H1 (cell line): ENCODE measurements around the gene REELD1. TPM values are rescaled to one million over a fixed set of nuclear protein-coding genes. Genes with fewer than 3 reads are reported as not detected.

Source experiments
- MAX ChIP-seq: IDR thresholded peaks from 2 replicates; pipeline ENCODE4 v1.6.1; 2012; ENCODE audit warnings: inconsistent platforms
- POLR2AphosphoS5 ChIP-seq: IDR thresholded peaks from 2 replicates; pipeline ENCODE4 v1.6.1; 2011; ENCODE audit warnings: low read depth, low read length
- RFX5 ChIP-seq: IDR thresholded peaks from 2 replicates; pipeline ENCODE4 v1.6.1; 2011; ENCODE audit warnings: low read depth, low read length, improper control_type of control experiment, borderline replicate concordance
- SP1 ChIP-seq: IDR thresholded peaks from 2 replicates; pipeline ENCODE4 v1.6.1; 2011; ENCODE audit warnings: low read depth, low read length
- polyA plus RNA-seq, 7 experiments: library from polyadenylated mRNA; depleted of rRNA in 3 of 7; stranded (reverse) in 5 of 7; unstranded in 2 of 7; fragments of >200 nt in 5 of 7; fragments of 200-250 nt in 2 of 7; gene quantifications; 1 replicate in 5 of 7; 2 replicates in 1 of 7; 4 replicates in 1 of 7; pipeline versions ENCODE4 v1.2.1 to v1.2.3, GENCODE V29; 2011 to 2013; ENCODE audit warnings: missing spikeins in 2 of 7, mixed read lengths in 2 of 7
- total RNA-seq: library from RNA; stranded (reverse); fragmentation: NEBNext Ultra II Directional; extraction: Animal tissue kit (Norgen Biotek cat#: 25700); gene quantifications from 2 replicates; pipeline ENCODE4 v1.2.1, GENCODE V29; 2021
- TF ChIP-seq, protein P1 (sequence below), 3 experiments: IDR thresholded peaks; 1 replicate in 2 of 3; 2 replicates in 1 of 3; pipeline versions ENCODE4 v1.5.1 to v1.6.1; 2011; ENCODE audit warnings: low read length in 3 of 3, mild to moderate bottlenecking in 3 of 3, inconsistent platforms in 2 of 3, low read depth in 1 of 3, moderate library complexity in 1 of 3; ENCODE audit not compliant: insufficient read depth in 1 of 3; ENCODE audit errors: control extremely low read depth in 1 of 3
- TF ChIP-seq, protein P2 (sequence below): IDR thresholded peaks from 2 replicates; pipeline ENCODE4 v1.6.1; 2012; ENCODE audit warnings: inconsistent platforms

The REELD1 gene
- total and polyA plus RNA-seq, 2 of the 8 experiments (the other 6 are each of a cell fraction or from before 2014, with no cell fraction given): 0.03 TPM; not detected in 1

GRCh38 chr4:146275370-146275769 is 61.0 kb downstream of the REELD1 start (continued):
- TF ChIP-seq, protein P1, sequence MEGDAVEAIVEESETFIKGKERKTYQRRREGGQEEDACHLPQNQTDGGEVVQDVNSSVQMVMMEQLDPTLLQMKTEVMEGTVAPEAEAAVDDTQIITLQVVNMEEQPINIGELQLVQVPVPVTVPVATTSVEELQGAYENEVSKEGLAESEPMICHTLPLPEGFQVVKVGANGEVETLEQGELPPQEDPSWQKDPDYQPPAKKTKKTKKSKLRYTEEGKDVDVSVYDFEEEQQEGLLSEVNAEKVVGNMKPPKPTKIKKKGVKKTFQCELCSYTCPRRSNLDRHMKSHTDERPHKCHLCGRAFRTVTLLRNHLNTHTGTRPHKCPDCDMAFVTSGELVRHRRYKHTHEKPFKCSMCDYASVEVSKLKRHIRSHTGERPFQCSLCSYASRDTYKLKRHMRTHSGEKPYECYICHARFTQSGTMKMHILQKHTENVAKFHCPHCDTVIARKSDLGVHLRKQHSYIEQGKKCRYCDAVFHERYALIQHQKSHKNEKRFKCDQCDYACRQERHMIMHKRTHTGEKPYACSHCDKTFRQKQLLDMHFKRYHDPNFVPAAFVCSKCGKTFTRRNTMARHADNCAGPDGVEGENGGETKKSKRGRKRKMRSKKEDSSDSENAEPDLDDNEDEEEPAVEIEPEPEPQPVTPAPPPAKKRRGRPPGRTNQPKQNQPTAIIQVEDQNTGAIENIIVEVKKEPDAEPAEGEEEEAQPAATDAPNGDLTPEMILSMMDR (IDR thresholded peaks at IDR 0.05; ENCODE audit: control extremely low read depth in 1 of 3, insufficient read depth in 1 of 3, low read depth in 1 of 3, low read length in 3 of 3): no peak
- TF ChIP-seq POLR2AphosphoS5 (no peak), SP1 (no peak), RFX5 (no peak), MAX (no peak)
- TF ChIP-seq, protein P2, sequence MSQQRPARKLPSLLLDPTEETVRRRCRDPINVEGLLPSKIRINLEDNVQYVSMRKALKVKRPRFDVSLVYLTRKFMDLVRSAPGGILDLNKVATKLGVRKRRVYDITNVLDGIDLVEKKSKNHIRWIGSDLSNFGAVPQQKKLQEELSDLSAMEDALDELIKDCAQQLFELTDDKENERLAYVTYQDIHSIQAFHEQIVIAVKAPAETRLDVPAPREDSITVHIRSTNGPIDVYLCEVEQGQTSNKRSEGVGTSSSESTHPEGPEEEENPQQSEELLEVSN: no peak
